Measurements from ENCODE around the gene CCNG1. TPM values are rescaled to one million over a fixed set of nuclear protein-coding genes. Genes with fewer than 3 reads are reported as not detected.
A peak's percentile ranks its signal among the peaks of the same experiment; 100 is the strongest.

Gene CCNG1
- total RNA-seq, 1 donor from 2014 or later: 118 TPM

GRCh38 chr5:163459819-163460561 is 22.6 kb downstream of the CCNG1 start, which contains the start of gene NUDCD2:
TSS of gene NUDCD2 (minus strand) at chr5:163460102. CDS start at chr5:163460050, 52 bp downstream.
- Histone ChIP-seq H3K36me3 (peaks cover 14% of the 10 kb centered on the region), H3K4me1 (peaks cover 20% of the 10 kb centered on the region), H3K27ac (peak within 1 kb of the TSS; percentile 97), H3K4me3 (peak within 1 kb of the TSS; percentile 70), H3K27me3 (no peaks in the 10 kb centered on the region), H3K9me3 (no peaks in the 10 kb centered on the region)
- intact Hi-C loops (cut with DNase I): no loop called here
- ATAC-seq: peak; percentile 96
- peak; percentile 99 for DNase-seq
- TF ChIP-seq CTCF (IDR thresholded peaks at IDR 0.05): peak; percentile 12

DNA sequence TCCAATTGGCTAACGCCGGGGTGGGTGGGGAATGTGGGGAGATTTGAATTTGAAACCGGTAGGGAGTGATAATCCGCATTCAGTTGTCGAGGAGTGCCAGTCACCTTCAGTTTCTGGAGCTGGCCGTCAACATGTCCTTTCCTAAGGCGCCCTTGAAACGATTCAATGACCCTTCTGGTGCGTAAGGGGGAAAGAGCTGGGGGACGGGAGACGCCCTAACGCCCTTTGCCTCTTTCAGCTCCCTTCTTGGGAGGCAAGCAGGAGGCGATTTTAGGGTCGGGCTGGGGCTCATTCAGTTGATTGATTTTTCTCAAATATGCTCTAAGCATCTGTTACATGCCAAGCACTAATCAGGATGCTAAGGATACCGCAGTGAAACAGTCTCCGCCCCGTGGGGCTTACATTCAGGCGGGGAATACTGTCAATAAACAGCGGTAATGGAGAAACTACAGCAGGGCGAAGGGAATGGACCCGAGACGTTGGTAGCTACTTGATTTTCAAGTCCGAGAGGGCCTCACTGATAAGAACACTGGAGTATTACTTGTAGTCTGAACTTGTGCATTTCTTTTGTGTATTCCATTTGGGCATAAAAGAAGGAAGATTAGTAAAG is 23.3 kb downstream of the CCNG1 start, which contains the start of gene HMMR:
Gene HMMR (plus strand): TSS at position 71 of the 610 bp plus-strand sequence. CDS start 61 bp downstream, at position 132.
- intact Hi-C loops (cut with DNase I): no loop called here
- H3K36me3 ChIP-seq: peaks cover 7% of the 10 kb centered on the region
- no peak for TF ChIP-seq CTCF (IDR thresholded peaks at IDR 0.05)
- peaks cover 20% of the 10 kb centered on the region for H3K4me1 ChIP-seq
- H3K27ac ChIP-seq: peak within 1 kb of the TSS; percentile 97
- ATAC-seq (no peak), DNase-seq (no peak)
- H3K9me3 ChIP-seq: no peaks in the 10 kb centered on the region
- H3K27me3 ChIP-seq: no peaks in the 10 kb centered on the region
- peak within 1 kb of the TSS; percentile 70 for H3K4me3 ChIP-seq

GRCh38 chr5:163463063-163463435 is 25.7 kb downstream of the CCNG1 start:
- no peaks in the 10 kb centered on the region for H3K36me3 ChIP-seq
- no peak overlapping the region for H3K27ac ChIP-seq
- TF ChIP-seq CTCF (IDR thresholded peaks at IDR 0.05): no peak
- peaks cover 18% of the 10 kb centered on the region for H3K4me1 ChIP-seq
- ATAC-seq (no peak), DNase-seq (no peak)
- no peaks in the 10 kb centered on the region for H3K9me3 ChIP-seq
- no peaks in the 10 kb centered on the region for H3K27me3 ChIP-seq
- intact Hi-C loops (cut with DNase I): no loop called here
- H3K4me3 ChIP-seq: no peak overlapping the region

- intact Hi-C loops (cut with DNase I): no loop called here
- TF ChIP-seq CTCF (IDR thresholded peaks at IDR 0.05): no peak
- ATAC-seq (no peak), DNase-seq (no peak)
- no peak overlapping the region for H3K4me3 ChIP-seq
- no peaks in the 10 kb centered on the region for H3K9me3 ChIP-seq
- no peaks in the 10 kb centered on the region for H3K27me3 ChIP-seq
- H3K27ac ChIP-seq: no peak overlapping the region
- no peaks in the 10 kb centered on the region for H3K36me3 ChIP-seq
- H3K4me1 ChIP-seq: no peaks in the 10 kb centered on the region
Observed at GRCh38 chr5:163467682-163468081, 30.3 kb downstream of the CCNG1 start.

GRCh38 chr5:163473635-163474243 is 36.3 kb downstream of the CCNG1 start:
- peak; percentile 41 for TF ChIP-seq CTCF (IDR thresholded peaks at IDR 0.05)
- Histone ChIP-seq H3K4me3 (no peak overlapping the region), H3K9me3 (no peaks in the 10 kb centered on the region), H3K27ac (no peak overlapping the region), H3K27me3 (no peaks in the 10 kb centered on the region), H3K4me1 (no peaks in the 10 kb centered on the region), H3K36me3 (no peaks in the 10 kb centered on the region)
- intact Hi-C loops (cut with DNase I): no loop called here
- no peak for DNase-seq
- peak; percentile 44 for ATAC-seq

Measured in upper lobe of right lung (tissue), 1 donor.